Neuronal stem cell (in vitro differentiated cells): ENCODE measurements around the gene ZNF71.

Source experiments
- DNase-seq: peaks from one replicate; pipeline ENCODE4 v3.0.0-alpha.2; 2013; ENCODE audit warnings: low spot score
- H2AFZ ChIP-seq: one replicate; pipeline ENCODE4 v1.6.1; 2013; ENCODE audit warnings: mild to moderate bottlenecking, low read length, inconsistent platforms
- H2AK5ac ChIP-seq: 2 replicates; pipeline ENCODE4 v1.6.1; 2013; ENCODE audit warnings: low read depth, mild to moderate bottlenecking, inconsistent platforms, low read length, moderate library complexity, mixed read lengths
- H2BK120ac ChIP-seq: 2 replicates; pipeline ENCODE4 v1.6.1; 2013; ENCODE audit warnings: low read depth, mild to moderate bottlenecking, inconsistent platforms, low read length, moderate library complexity, mixed read lengths
- H2BK12ac ChIP-seq: one replicate; pipeline ENCODE4 v1.6.1; 2013; ENCODE audit warnings: low read length, inconsistent platforms
- H2BK15ac ChIP-seq: 2 replicates; pipeline ENCODE4 v1.6.1; 2013; ENCODE audit warnings: mild to moderate bottlenecking, low read length, inconsistent platforms, mixed read lengths
- H2BK5ac ChIP-seq: one replicate; pipeline ENCODE4 v1.6.1; 2013; ENCODE audit warnings: inconsistent platforms, mild to moderate bottlenecking, low read length, moderate library complexity
- H3K14ac ChIP-seq: one replicate; pipeline ENCODE4 v1.6.1; 2013; ENCODE audit warnings: low read length, inconsistent platforms
- H3K18ac ChIP-seq: 2 replicates; pipeline ENCODE4 v1.6.1; 2013; ENCODE audit warnings: low read length, inconsistent platforms
- H3K23ac ChIP-seq: 2 replicates; pipeline ENCODE4 v1.6.1; 2013; ENCODE audit warnings: low read depth, mild to moderate bottlenecking, mixed read lengths, low read length, inconsistent platforms; ENCODE audit not compliant: poor library complexity
- H3K27ac ChIP-seq: replicated peaks from 3 replicates; pipeline ENCODE4 v1.5.1; 2013; ENCODE audit warnings: low read length, inconsistent platforms
- H3K27me3 ChIP-seq, 3 experiments: 2 replicates each; pipeline ENCODE4 v1.6.1; 2013; ENCODE audit warnings: low read length in 3 of 3, mild to moderate bottlenecking in 2 of 3, inconsistent platforms in 1 of 3, low read depth in 1 of 3, mixed read lengths in 1 of 3, moderate library complexity in 1 of 3; ENCODE audit not compliant: control insufficient read depth in 3 of 3, insufficient read depth in 3 of 3
- H3K36me3 ChIP-seq, 2 donors: replicated peaks in 1 of 2; 2 replicates each; pipeline ENCODE4 v1.6.1; 2013; ENCODE audit warnings: low read length in 2 of 2; ENCODE audit not compliant: control insufficient read depth in 2 of 2, insufficient read depth in 2 of 2
- H3K4ac ChIP-seq: 2 replicates; pipeline ENCODE4 v1.6.1; 2013; ENCODE audit warnings: inconsistent platforms, mild to moderate bottlenecking, low read length, moderate library complexity
- H3K4me1 ChIP-seq, 2 donors: 1 replicate in 1 of 2; 2 replicates in 1 of 2; pipeline ENCODE4 v1.6.1; 2013; ENCODE audit warnings: low read length in 2 of 2, low read depth in 1 of 2; ENCODE audit not compliant: control insufficient read depth in 2 of 2, insufficient read depth in 1 of 2
- H3K4me2 ChIP-seq: one replicate; pipeline ENCODE4 v1.6.1; 2013; ENCODE audit warnings: mild to moderate bottlenecking, low read length, inconsistent platforms; ENCODE audit not compliant: insufficient read depth, poor library complexity, severe bottlenecking
- H3K4me3 ChIP-seq, 2 donors: 2 replicates each; pipeline ENCODE4 v1.5.1; 2013; ENCODE audit warnings: low read length in 2 of 2, mild to moderate bottlenecking in 2 of 2, inconsistent platforms in 1 of 2, moderate library complexity in 1 of 2
- H3K79me1 ChIP-seq: one replicate; pipeline ENCODE4 v1.6.1; 2013; ENCODE audit warnings: low read depth, mild to moderate bottlenecking, inconsistent platforms, low read length, moderate library complexity
- H3K9ac ChIP-seq: one replicate; pipeline ENCODE4 v1.6.1; 2013; ENCODE audit warnings: mild to moderate bottlenecking, low read depth, low read length, inconsistent platforms; ENCODE audit not compliant: poor library complexity
- H3K9me3 ChIP-seq, 2 donors: replicated peaks in 1 of 2; 2 replicates each; pipeline versions ENCODE3 to v1.6.1; 2013; ENCODE audit warnings: low read length in 2 of 2, mild to moderate bottlenecking in 2 of 2, inconsistent platforms in 1 of 2, low read depth in 1 of 2, mixed read lengths in 1 of 2, moderate library complexity in 1 of 2; ENCODE audit not compliant: control insufficient read depth in 2 of 2, insufficient read depth in 1 of 2
- H4K8ac ChIP-seq: one replicate; pipeline ENCODE4 v1.6.1; 2013; ENCODE audit warnings: low read depth, mild to moderate bottlenecking, inconsistent platforms, low read length, moderate library complexity
- H4K91ac ChIP-seq: one replicate; pipeline ENCODE4 v1.6.1; 2013; ENCODE audit warnings: low read length, low read depth, mild to moderate bottlenecking, inconsistent platforms; ENCODE audit not compliant: poor library complexity
- WGBS, 2 donors: extraction: QIAGEN DNeasy Blood & Tissue Kit; methylation state at CpG; one replicate each; pipeline ENCODE4 v1.1.7; 2013; ENCODE audit warnings: missing lambda C conversion rate in 2 of 2, mixed read lengths in 1 of 2; ENCODE audit not compliant: insufficient read length in 2 of 2, insufficient replicate concordance in 1 of 2; ENCODE audit errors: extremely low coverage in 2 of 2; 5-methylcytosine and 5-hydroxymethylcytosine counted together

Gene ZNF71

DNA sequence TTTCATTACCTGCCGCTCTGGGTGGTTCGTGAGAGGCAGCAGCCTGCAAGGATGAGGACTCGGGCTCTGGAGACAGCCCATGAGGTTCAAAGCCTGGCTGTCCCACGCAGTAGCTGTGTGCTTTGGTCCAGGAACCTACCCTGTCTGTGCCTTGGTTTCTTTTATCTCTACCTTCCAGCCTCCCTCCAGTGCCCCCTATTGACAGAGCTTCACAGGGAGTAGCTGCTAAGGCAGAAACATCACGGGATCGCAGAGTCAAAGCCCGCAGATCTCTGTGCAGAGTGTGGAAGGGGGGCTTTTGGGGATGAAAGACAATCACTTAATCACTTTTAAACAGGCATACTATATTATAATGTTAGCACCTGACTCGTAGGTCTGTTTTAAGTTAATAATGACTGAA lies 16.2 kb downstream of the ZNF71 start:
- Histone ChIP-seq H3K9ac (no peak overlapping the region), H3K4me2 (no peak overlapping the region), H3K79me1 (peaks cover 6% of the 10 kb centered on the region), H2AK5ac (no peak overlapping the region), H2BK5ac (no peak overlapping the region), H3K14ac (no peak overlapping the region), H3K23ac (no peak overlapping the region), H3K27ac (no peak overlapping the region), H3K27me3 (no peaks in the 10 kb centered on the region), H2BK15ac (no peak overlapping the region), H3K18ac (no peak overlapping the region), H2BK120ac (no peak overlapping the region), H3K4ac (no peak overlapping the region), H2AFZ (no peak overlapping the region), H3K36me3 (peaks cover 6 to 91% of the 10 kb centered on the region in 2 donors), H4K8ac (no peak overlapping the region), H4K91ac (no peak overlapping the region), H2BK12ac (no peak overlapping the region), H3K4me3 (no peak overlapping the region), H3K9me3 (peaks cover 18 to 100% of the 10 kb centered on the region in 2 donors), H3K4me1 (no peaks in the 10 kb centered on the region)
- WGBS, 2 donors = no CpG with 5 or more reads among the region's 8 CpGs
- no peak for DNase-seq

DNA sequence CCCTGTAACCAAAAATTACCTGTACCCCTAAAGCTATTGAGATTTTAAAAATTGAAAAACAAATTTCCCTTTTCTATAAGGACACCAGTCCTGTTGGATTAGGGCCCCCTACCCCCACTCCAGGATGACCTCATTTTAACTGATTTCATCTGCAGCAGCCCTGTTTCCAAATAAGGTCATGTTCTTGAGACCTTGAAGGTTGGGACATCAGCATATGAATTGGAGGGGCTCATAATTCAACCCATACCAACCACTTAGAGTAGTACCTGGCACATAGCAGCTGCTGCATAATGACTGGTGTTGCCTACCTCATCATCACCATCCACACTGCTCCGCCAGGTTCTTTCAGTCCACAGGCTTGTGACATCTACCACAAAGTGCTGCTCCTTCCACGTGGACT lies 17.6 kb downstream of the ZNF71 start:
- WGBS, 2 donors = no CpG with 5 or more reads among the region's 2 CpGs
- peaks cover 14 to 100% of the 10 kb centered on the region in 2 donors for H3K9me3 ChIP-seq

DNA sequence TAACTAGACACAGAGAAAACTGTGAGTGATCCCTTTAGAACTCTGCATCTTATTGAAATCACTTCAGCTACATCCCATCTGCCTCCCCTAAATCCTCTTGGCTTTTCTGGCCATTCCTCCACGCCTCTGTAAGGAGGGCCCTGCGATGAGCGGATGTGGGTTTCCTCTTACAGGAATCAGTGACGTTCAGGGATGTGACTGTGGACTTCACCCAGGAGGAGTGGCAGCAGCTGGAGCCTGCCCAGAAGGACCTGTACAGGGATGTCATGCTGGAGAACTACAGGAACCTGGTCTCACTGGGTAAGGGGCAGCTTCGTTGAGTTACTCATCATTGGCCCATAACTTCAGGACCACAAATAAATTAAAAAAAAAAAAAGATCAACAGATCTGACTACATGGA lies 18.5 kb downstream of the ZNF71 start:
- Histone ChIP-seq H3K79me1 (peaks cover 12% of the 10 kb centered on the region), H3K4me2 (no peak overlapping the region), H4K91ac (no peak overlapping the region), H3K23ac (no peak overlapping the region), H3K9ac (no peak overlapping the region), H2AK5ac (no peak overlapping the region), H3K4me1 (no peaks in the 10 kb centered on the region), H2BK120ac (no peak overlapping the region), H3K4ac (no peak overlapping the region), H2BK5ac (no peak overlapping the region), H3K27ac (no peak overlapping the region), H4K8ac (no peak overlapping the region), H3K27me3 (no peaks in the 10 kb centered on the region), H2BK12ac (no peak overlapping the region), H2BK15ac (no peak overlapping the region), H3K36me3 (peaks cover 12 to 90% of the 10 kb centered on the region in 2 donors), H3K14ac (no peak overlapping the region), H3K18ac (no peak overlapping the region), H3K9me3 (peaks cover 16 to 100% of the 10 kb centered on the region in 2 donors), H3K4me3 (no peak overlapping the region), H2AFZ (no peak overlapping the region)
- no CpG with 5 or more reads among the region's 5 CpGs for WGBS, 2 donors
- no peak for DNase-seq

More for the DNA sequence above, 17.6 kb downstream of the ZNF71 start:
- no peak overlapping the region for H2BK15ac ChIP-seq
- H3K27me3 ChIP-seq = no peaks in the 10 kb centered on the region
- peaks cover 7 to 89% of the 10 kb centered on the region in 2 donors for H3K36me3 ChIP-seq
- no peaks in the 10 kb centered on the region for H3K4me1 ChIP-seq
- peaks cover 8% of the 10 kb centered on the region for H3K79me1 ChIP-seq
- no peak overlapping the region for H3K9ac ChIP-seq
- no peak overlapping the region for H4K91ac ChIP-seq
- H3K27ac ChIP-seq = no peak overlapping the region
- H3K4ac ChIP-seq = no peak overlapping the region
- H2BK120ac ChIP-seq = no peak overlapping the region
- no peak overlapping the region for H3K23ac ChIP-seq
- H2AFZ ChIP-seq = no peak overlapping the region
- H3K18ac ChIP-seq = no peak overlapping the region
- H3K4me2 ChIP-seq = no peak overlapping the region
- H3K4me3 ChIP-seq = no peak overlapping the region
- H2BK5ac ChIP-seq = no peak overlapping the region
- H3K14ac ChIP-seq = no peak overlapping the region
- H2BK12ac ChIP-seq = no peak overlapping the region
- no peak overlapping the region for H4K8ac ChIP-seq
- no peak for DNase-seq
- H2AK5ac ChIP-seq = no peak overlapping the region

DNA sequence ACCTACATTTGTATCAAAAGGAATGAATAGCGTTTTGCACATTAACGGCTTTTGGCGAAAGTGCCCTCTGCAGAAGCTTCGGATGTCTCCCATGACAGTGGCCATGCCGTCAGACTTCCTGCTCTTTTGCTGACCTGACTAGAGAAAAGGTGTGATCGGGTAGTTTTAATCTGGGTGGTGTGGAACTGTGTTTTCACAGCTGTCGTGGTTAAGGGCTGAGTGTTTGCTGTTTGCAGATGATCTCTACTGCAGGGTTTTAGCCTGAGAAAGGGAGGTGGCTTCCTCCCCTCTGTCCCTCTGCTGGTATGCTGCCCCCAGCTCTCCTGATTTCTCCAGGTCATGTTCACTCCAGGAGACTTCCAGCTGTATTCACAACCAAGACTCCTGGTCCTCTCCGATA lies 22.4 kb downstream of the ZNF71 start:
- Histone ChIP-seq H3K79me1 (peaks cover 12% of the 10 kb centered on the region), H2BK5ac (no peak overlapping the region), H3K27ac (no peak overlapping the region), H3K4me1 (no peaks in the 10 kb centered on the region), H2AK5ac (no peak overlapping the region), H3K9ac (no peak overlapping the region), H3K14ac (no peak overlapping the region), H4K8ac (no peak overlapping the region), H2AFZ (no peak overlapping the region), H3K4me2 (no peak overlapping the region), H3K4me3 (no peak overlapping the region), H2BK120ac (no peak overlapping the region), H2BK15ac (no peak overlapping the region), H3K27me3 (no peaks in the 10 kb centered on the region), H3K4ac (no peak overlapping the region), H2BK12ac (no peak overlapping the region), H3K9me3 (peaks cover 21 to 98% of the 10 kb centered on the region in 2 donors), H3K36me3 (peaks cover 24 to 85% of the 10 kb centered on the region in 2 donors), H3K18ac (no peak overlapping the region), H4K91ac (no peak overlapping the region), H3K23ac (no peak overlapping the region)
- DNase-seq = no peak
- WGBS, 2 donors = no CpG with 5 or more reads among the region's 8 CpGs
